Ovary (tissue), 3 donors: Measurements from ENCODE around the gene MYCBPAP.

Experiments
- EP300 ChIP-seq: sonication (generic); formaldehyde crosslinking; IDR thresholded peaks from one replicate; pipeline ENCODE4 v1.6.1; 2017; ENCODE audit warnings: antibody characterized with exemption
- POLR2A ChIP-seq: fragments of 450-650 bp; IDR thresholded peaks from one replicate; pipeline ENCODE4 v1.6.1; 2017; ENCODE audit warnings: antibody characterized with exemption, mild to moderate bottlenecking, moderate library complexity
- TF ChIP-seq, protein P1 (sequence below), 3 donors: fragments of 450-650 bp in 2 of 3; fragments of 200-600 bp in 1 of 3; IDR thresholded peaks; one replicate each; pipeline versions ENCODE4 v1.5.1 to v1.8.0; 2016 to 2022; ENCODE audit warnings: antibody characterized with exemption in 3 of 3, mild to moderate bottlenecking in 1 of 3
- donor health status: DM: no; HTN: no; CAD: no.

DNA sequence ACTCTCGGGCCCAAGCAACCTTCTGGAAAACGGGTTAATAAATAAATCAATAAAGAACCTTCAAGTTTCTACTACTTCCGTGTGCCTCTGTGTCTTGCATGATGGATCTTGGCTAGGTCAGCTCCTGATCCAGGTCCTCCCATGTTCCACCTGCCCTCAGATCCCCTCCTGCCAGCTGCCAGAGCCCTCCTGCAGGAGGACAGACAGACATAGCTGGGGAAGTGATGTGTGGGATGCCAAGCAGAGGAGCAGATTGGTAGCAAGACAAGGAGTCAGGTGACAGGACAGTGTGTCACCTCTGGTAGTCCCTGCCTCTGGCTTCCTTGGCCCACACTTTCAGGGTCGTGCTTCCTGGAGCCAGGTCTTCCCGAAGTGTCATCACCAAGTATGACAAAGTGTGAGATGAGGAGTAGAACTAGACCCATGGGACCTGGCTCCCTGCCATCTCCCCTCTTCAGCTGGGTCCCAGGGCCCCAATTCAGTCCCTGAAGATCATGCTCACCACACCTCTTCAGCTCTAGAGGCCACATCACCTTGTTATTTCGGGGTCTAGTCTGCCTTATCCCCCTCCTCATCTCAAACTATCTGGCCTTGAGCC is 23.3 kb downstream of the MYCBPAP start:
- TF ChIP-seq, protein P1, sequence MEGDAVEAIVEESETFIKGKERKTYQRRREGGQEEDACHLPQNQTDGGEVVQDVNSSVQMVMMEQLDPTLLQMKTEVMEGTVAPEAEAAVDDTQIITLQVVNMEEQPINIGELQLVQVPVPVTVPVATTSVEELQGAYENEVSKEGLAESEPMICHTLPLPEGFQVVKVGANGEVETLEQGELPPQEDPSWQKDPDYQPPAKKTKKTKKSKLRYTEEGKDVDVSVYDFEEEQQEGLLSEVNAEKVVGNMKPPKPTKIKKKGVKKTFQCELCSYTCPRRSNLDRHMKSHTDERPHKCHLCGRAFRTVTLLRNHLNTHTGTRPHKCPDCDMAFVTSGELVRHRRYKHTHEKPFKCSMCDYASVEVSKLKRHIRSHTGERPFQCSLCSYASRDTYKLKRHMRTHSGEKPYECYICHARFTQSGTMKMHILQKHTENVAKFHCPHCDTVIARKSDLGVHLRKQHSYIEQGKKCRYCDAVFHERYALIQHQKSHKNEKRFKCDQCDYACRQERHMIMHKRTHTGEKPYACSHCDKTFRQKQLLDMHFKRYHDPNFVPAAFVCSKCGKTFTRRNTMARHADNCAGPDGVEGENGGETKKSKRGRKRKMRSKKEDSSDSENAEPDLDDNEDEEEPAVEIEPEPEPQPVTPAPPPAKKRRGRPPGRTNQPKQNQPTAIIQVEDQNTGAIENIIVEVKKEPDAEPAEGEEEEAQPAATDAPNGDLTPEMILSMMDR (IDR thresholded peaks at IDR 0.05): no peak
- no peak for TF ChIP-seq POLR2A
- no peak for TF ChIP-seq EP300
